DND-41 (cell line): Measurements from ENCODE around the gene SYNPO.

Experiments used
- EZH2 ChIP-seq: IDR thresholded peaks from 3 replicates; pipeline ENCODE4 v1.6.1; 2012; ENCODE audit warnings: borderline replicate concordance, low read depth, mild to moderate bottlenecking, moderate library complexity, low read length, inconsistent platforms; ENCODE audit not compliant: severe bottlenecking
- TF ChIP-seq, protein P1 (sequence below): IDR thresholded peaks from 2 replicates; pipeline ENCODE4 v1.5.1; 2012; ENCODE audit warnings: borderline replicate concordance, low read length, moderate library complexity, mild to moderate bottlenecking; ENCODE audit not compliant: poor library complexity, severe bottlenecking; ENCODE audit errors: extremely low read depth

DNA sequence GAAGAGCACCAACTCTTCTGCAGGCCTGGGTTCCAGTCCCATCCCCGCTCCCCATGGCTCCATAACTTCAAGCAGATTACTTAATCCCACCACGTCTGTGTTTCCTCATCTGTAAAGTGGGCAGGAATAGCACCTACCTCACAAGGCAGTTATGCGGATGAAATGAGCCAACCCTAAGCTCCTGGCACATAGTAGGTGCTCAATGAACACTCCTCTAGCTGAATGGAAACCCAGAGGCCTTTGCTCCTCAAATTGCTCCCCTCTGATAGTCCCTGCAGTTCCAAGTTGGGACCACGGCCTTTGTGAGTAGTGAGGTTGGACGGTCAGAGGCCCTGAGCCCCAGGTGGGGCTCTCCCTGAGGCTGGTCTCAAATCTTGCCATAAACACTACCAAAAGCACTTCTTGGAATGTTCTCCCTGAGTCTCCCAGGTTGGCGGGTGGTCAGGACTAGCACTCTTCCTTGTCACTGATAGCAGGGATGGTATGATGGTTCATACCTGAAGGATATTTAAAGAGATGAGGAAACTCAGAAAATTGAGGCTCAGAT is 35.5 kb upstream of the SYNPO start:
- TF ChIP-seq, protein P1, sequence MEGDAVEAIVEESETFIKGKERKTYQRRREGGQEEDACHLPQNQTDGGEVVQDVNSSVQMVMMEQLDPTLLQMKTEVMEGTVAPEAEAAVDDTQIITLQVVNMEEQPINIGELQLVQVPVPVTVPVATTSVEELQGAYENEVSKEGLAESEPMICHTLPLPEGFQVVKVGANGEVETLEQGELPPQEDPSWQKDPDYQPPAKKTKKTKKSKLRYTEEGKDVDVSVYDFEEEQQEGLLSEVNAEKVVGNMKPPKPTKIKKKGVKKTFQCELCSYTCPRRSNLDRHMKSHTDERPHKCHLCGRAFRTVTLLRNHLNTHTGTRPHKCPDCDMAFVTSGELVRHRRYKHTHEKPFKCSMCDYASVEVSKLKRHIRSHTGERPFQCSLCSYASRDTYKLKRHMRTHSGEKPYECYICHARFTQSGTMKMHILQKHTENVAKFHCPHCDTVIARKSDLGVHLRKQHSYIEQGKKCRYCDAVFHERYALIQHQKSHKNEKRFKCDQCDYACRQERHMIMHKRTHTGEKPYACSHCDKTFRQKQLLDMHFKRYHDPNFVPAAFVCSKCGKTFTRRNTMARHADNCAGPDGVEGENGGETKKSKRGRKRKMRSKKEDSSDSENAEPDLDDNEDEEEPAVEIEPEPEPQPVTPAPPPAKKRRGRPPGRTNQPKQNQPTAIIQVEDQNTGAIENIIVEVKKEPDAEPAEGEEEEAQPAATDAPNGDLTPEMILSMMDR: no peak
- no peak for TF ChIP-seq EZH2
